MG63 (cell line): ENCODE measurements around the gene DUSP16. TPM values are rescaled to one million over a fixed set of nuclear protein-coding genes. Genes with fewer than 3 reads are reported as not detected.
A peak's percentile ranks its signal among the peaks of the same experiment; 100 is the strongest.
"Not testable (repeated sequence)": the region's sequence is repeated elsewhere in the genome, so short reads cannot be mapped to it uniquely, and the experiment has no call there.

Source experiments
- DNase-seq: peaks from one replicate; pipeline ENCODE4 v3.0.0-alpha.2; 2020
- H3K27me3 ChIP-seq: fragments of 250-450 bp; sonication (Bioruptor Pico); 2 replicates; pipeline ENCODE4 v1.5.1; 2020; ENCODE audit warnings: mild to moderate bottlenecking, moderate library complexity
- H3K36me3 ChIP-seq: fragments of 250-450 bp; sonication (Bioruptor Pico); 2 replicates; pipeline ENCODE4 v1.5.1; 2020; ENCODE audit warnings: mild to moderate bottlenecking, moderate library complexity
- H3K4me3 ChIP-seq: fragments of 250-450 bp; sonication (Bioruptor Pico); 2 replicates; pipeline ENCODE4 v1.5.1; 2020; ENCODE audit warnings: mild to moderate bottlenecking, moderate library complexity
- H3K9me3 ChIP-seq: fragments of 250-450 bp; sonication (Bioruptor Pico); 2 replicates; pipeline ENCODE4 v1.5.1; 2020; ENCODE audit warnings: mild to moderate bottlenecking, moderate library complexity
- total RNA-seq: library from RNA; depleted of rRNA; stranded (reverse); fragments of >200 nt; shearing (Covaris generic); gene quantifications from 2 replicates; pipeline ENCODE4 v1.2.3, GENCODE V29; 2014; ENCODE audit warnings: low replicate concordance

DUSP16 gene
- total RNA-seq, 1 experiment from 2014 or later: 11.5 TPM

GRCh38 chr12:12588436-12588835, 25.8 kb upstream of the DUSP16 start:
- not testable (repeated sequence) for H3K27me3 ChIP-seq, H3K9me3 ChIP-seq, DNase-seq, H3K4me3 ChIP-seq, H3K36me3 ChIP-seq

- Histone ChIP-seq H3K9me3 (no peaks in the 10 kb centered on the region), H3K36me3 (no peaks in the 10 kb centered on the region), H3K4me3 (no peak overlapping the region), H3K27me3 (no peaks in the 10 kb centered on the region)
- DNase-seq: no peak
Measured at GRCh38 chr12:12587878-12588277, 25.2 kb upstream of the DUSP16 start.

GRCh38 chr12:12586879-12587675, 24.4 kb upstream of the DUSP16 start:
- Histone ChIP-seq H3K4me3 (no peak overlapping the region), H3K27me3 (no peaks in the 10 kb centered on the region), H3K36me3 (no peaks in the 10 kb centered on the region), H3K9me3 (no peaks in the 10 kb centered on the region)
- DNase-seq: no peak

- H3K9me3 ChIP-seq: no peaks in the 10 kb centered on the region
- H3K36me3 ChIP-seq: no peaks in the 10 kb centered on the region
- DNase-seq: no peak
- no peak overlapping the region for H3K4me3 ChIP-seq
- no peaks in the 10 kb centered on the region for H3K27me3 ChIP-seq
Measured at GRCh38 chr12:12585115-12585863, 22.6 kb upstream of the DUSP16 start.

GRCh38 chr12:12583510-12584178, 21.0 kb upstream of the DUSP16 start:
- H3K36me3 ChIP-seq: no peaks in the 10 kb centered on the region
- DNase-seq: no peak
- H3K9me3 ChIP-seq: no peaks in the 10 kb centered on the region

GRCh38 chr12:12582895-12583303, 20.2 kb upstream of the DUSP16 start:
- no peak overlapping the region for H3K4me3 ChIP-seq
- no peaks in the 10 kb centered on the region for H3K27me3 ChIP-seq
- no peaks in the 10 kb centered on the region for H3K36me3 ChIP-seq
- no peak for DNase-seq
- no peaks in the 10 kb centered on the region for H3K9me3 ChIP-seq

More at GRCh38 chr12:12583510-12584178, 21.0 kb upstream of the DUSP16 start:
- H3K27me3 ChIP-seq: no peaks in the 10 kb centered on the region
- no peak overlapping the region for H3K4me3 ChIP-seq

- Histone ChIP-seq H3K36me3 (no peaks in the 10 kb centered on the region), H3K9me3 (no peaks in the 10 kb centered on the region), H3K27me3 (no peaks in the 10 kb centered on the region), H3K4me3 (no peak overlapping the region)
- DNase-seq: no peak
Measured at GRCh38 chr12:12582193-12582881, 19.7 kb upstream of the DUSP16 start.

GRCh38 chr12:12580716-12581115, 18.1 kb upstream of the DUSP16 start:
- H3K27me3 ChIP-seq, DNase-seq, H3K4me3 ChIP-seq, H3K36me3 ChIP-seq, H3K9me3 ChIP-seq: not testable (repeated sequence)

GRCh38 chr12:12577786-12578185, 15.1 kb upstream of the DUSP16 start:
- DNase-seq: no peak
- Histone ChIP-seq H3K36me3 (no peaks in the 10 kb centered on the region), H3K27me3 (no peaks in the 10 kb centered on the region), H3K4me3 (no peak overlapping the region), H3K9me3 (no peaks in the 10 kb centered on the region)

- Histone ChIP-seq H3K36me3 (no peaks in the 10 kb centered on the region), H3K9me3 (no peaks in the 10 kb centered on the region), H3K4me3 (no peak overlapping the region), H3K27me3 (no peaks in the 10 kb centered on the region)
- DNase-seq: no peak
Measured at GRCh38 chr12:12572659-12573058, 10.0 kb upstream of the DUSP16 start.

GRCh38 chr12:12565971-12566370, 3.3 kb upstream of the DUSP16 start:
- H3K36me3 ChIP-seq, H3K9me3 ChIP-seq, DNase-seq, H3K4me3 ChIP-seq, H3K27me3 ChIP-seq: not testable (repeated sequence)

- Histone ChIP-seq H3K4me3 (no peak overlapping the region), H3K9me3 (no peaks in the 10 kb centered on the region), H3K27me3 (no peaks in the 10 kb centered on the region), H3K36me3 (no peaks in the 10 kb centered on the region)
- DNase-seq: no peak
Measured at GRCh38 chr12:12564911-12565310, 2.2 kb upstream of the DUSP16 start.

- H3K9me3 ChIP-seq: no peaks in the 10 kb centered on the region
- H3K27me3 ChIP-seq: no peaks in the 10 kb centered on the region
- no peak for DNase-seq
- H3K36me3 ChIP-seq: no peaks in the 10 kb centered on the region
- H3K4me3 ChIP-seq: peak overlapping the region; percentile 57
Measured at GRCh38 chr12:12563290-12563928, 746 bp upstream of the DUSP16 start.

GRCh38 chr12:12562016-12562483, 613 bp downstream of the DUSP16 start:
- H3K36me3 ChIP-seq: no peaks in the 10 kb centered on the region
- H3K4me3 ChIP-seq: peak overlapping the region; percentile 60
- peak; percentile 26 for DNase-seq
- no peaks in the 10 kb centered on the region for H3K27me3 ChIP-seq
- no peaks in the 10 kb centered on the region for H3K9me3 ChIP-seq

GRCh38 chr12:12561371-12562015, 1.2 kb downstream of the DUSP16 start:
- H3K4me3 ChIP-seq: peak overlapping the region; percentile 60
- H3K27me3 ChIP-seq: no peaks in the 10 kb centered on the region
- no peaks in the 10 kb centered on the region for H3K36me3 ChIP-seq
- H3K9me3 ChIP-seq: no peaks in the 10 kb centered on the region
- peak; percentile 56 for DNase-seq
